HG03558 (cell line): Measurements from ENCODE around the gene WDR20.
"Not testable (repeated sequence)": the region's sequence is repeated elsewhere in the genome, so short reads cannot be mapped to it uniquely, and the experiment has no call there.

Source experiments
- ATAC-seq: cut with Tn5 transposase; IDR thresholded peaks from one replicate; pipeline ENCODE4 v1.9.1; 2021; ENCODE audit warnings: moderate number of reproducible peaks; ENCODE audit not compliant: unreplicated experiment; ENCODE audit errors: extremely low read depth

WDR20 gene

DNA sequence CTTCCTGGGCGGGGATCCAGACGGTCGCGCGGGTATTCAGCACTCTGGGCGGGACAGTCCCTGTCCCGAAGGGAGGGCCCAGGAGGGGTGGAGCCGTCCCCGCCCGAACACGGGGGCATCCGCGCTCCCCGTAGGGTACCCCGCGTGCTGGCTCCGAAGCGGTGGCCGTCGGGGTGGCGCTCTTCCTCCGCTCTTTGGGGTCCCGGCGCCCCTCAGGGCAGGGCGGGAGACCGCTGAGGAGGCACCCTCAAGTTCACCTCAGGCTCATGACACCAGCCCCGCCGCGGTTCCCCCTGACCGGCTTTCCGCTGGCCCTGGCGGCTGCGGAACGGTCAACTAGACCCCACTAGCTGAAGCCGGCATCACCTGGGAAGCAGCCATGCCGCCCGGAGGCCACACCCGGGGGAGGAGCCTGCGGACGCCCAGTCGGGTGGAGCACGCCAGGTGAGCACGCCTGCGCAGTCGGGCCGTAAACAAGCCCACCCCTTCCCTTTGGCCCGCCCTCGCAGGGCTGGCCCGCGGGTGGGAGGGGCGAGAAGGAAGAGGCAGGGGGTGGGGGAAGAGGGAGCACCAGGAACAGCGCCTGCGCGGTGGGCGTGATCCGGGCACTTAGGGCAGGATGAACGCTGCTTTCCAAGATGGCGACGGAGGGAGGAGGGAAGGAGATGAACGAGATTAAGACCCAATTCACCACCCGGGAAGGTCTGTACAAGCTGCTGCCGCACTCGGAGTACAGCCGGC lies at the start of gene WDR20:
Gene WDR20 (plus strand): TSS at position 612 of the 741 bp plus-strand sequence. CDS start 27 bp downstream, at position 639.
- ATAC-seq: peak; percentile 70

GRCh38 chr14:102090713-102091112 lies 49.0 kb upstream of the WDR20 start:
- no peak for ATAC-seq

GRCh38 chr14:102092806-102093205 lies 46.9 kb upstream of the WDR20 start:
- ATAC-seq: no peak

DNA sequence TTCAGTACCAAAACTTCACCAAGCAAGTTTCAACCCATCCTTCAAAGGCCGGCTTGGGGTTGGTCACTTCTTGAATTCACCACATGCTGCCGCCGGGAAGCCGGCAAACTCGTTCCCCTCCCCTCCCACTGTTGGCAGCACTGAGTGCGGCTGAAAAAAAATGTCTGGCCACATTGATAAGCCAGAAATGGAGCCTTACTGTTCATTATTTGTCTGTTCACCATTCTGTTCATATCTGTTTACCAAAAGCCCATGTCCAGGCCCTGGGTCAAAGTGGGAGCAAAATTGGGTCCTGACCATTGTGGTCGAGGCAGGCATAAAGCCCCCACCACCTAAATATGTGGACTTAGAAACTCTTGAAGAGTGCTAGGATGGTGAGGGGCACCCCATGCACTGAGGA lies 45.6 kb upstream of the WDR20 start:
- ATAC-seq: no peak

DNA sequence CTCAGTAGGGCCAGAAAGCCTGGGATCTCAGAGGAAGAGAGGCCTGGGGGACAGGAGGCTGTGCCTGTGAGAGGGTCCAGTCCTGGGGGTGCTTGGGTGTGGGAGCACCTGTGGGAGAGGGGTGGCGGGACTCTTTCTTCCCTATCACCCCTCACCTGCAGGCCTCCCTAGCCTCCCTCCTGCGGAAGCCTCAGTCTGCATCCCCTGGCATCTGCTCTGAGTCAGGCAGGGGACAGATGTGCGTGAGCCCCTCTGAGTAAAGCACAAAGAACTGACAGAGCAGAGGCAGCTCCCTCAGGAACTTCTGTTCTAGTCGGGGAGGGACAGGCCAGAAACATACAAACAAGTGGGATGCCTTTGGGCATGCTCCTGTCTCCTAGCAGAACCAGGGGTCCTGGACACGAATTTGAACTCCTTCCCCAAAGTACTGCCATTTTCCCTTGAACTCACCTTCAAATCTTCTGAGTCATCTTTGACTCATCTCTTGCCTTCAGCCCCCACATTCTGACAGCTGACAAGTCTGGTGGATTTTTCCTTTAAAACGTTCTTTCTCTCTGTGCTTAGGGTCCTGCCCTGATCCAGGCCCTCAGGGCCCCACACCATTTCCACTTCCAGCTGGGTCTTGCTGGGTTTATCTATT lies 44.3 kb upstream of the WDR20 start:
- no peak for ATAC-seq

DNA sequence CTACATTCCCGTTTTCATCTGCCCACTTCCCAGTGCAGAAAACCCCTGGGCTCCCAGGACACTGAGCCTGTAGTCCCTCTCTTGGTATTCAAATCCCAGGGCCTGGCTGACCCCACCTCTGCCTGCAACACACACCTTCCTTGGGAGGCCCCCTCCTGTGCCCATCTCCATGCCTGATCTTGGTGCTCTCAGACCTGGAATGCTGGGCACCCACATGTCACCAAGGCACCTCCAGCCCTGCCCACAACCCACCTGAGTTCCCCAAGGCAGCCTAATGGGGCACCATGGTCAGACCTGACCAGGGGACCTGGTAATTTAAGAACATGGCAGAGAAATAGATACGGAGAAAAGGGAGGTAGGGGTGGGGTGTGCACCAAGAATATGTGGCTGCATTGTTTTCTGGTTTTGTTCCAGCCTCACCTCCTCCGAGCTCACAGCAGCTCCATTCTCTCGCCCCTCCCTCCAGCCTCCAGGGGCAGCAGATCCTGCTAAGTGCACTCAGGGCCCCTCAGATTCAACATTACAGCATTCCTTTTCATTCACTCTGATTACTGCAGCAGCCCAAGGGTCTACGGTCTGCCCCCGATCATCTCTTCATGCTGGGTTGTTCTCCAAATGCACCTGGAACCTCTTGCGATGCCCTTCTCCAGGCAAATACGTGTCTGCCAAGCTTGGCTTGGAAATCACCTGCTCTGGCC lies 43.7 kb upstream of the WDR20 start:
- ATAC-seq: no peak

DNA sequence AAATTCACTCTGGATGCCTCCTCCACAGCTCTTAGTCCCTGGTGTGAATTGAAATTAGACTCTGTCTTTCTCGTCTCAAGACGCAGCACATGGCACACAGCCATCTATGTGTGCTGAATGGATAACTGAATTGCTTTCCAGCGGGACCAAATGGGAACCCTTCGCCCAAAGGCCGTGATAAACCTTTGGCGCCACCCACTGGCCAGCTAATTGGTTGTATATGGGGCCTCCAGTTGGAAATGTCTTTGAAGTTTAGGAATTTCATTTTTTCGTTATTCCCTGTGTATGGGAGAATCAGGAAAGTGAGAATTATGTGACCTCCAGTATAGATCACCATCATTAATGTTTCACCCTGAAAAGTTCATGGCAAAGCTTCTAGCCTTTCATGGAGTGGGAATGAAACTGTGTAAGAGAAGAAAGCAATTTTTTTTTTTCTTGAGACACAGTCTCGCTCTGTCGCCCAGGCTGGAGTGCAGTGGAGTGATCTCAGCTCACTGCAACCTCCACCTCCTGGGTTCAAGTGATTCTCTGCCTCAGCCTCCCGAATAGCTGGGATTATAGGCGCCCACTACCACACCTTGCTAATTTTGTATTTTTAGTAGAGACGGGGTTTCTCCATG lies 43.0 kb upstream of the WDR20 start:
- ATAC-seq: no peak

DNA sequence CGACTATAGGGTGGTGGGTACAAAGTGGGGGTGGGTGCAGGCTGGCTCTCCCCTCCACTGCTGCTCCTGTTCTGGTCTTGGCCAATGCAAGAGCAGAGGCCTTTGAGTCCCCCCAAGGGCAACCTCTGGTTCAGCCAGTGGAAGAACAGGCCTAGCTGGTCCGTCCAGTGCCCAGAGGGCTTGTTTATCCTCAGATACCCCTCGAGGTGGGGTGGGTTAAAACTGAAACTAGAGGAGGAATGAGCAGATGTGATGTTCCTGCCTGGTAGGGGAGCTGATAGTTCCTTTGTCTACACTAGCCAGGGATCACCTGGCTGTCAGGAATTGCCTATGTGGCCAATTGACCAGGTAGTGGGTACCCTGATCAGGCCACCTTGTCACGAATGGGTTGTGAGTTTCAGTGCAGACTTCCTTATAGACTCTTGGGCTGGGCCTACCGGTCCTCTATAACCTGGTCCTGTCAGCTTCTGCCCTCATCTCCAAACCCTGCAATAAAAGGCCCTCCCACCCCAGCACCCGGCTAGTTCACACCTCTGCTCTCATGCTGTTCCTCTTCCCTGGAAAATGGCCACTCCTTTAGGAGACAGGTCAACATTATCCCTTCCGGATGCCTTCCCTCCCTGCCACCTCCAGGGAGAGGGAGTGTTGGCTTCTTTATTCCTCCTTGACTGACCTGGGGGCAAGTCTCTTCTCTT lies 42.1 kb upstream of the WDR20 start:
- no peak for ATAC-seq

DNA sequence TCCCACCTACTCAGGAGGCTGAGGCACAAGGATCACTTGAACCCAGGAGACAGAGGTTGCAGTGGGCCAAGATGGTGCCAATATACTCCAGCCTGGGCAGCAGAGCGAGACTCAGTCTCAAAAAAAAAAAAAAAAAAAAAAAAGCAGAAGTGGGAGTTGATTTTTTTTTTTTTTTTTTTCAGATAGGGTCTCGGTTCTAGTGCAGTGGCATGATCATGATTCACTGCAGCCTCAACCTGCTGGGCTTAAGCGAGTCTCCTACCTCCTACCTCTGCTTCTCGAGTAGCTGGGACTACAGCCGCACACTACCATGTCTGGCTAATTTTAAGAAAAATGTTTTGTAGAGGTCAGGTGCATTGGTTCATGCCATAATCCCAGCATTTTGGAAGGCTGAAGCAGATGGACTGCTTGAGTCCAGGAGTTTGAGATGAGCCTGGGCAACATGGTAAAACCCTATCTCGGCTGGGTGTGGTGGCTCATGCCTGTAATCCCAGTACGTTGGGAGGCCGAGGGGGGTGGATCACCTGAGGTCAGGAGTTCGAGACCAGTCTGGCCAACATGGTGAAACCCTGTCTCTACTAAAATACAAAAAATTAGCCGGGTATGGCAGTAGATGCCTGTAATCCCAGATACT lies 36.5 kb upstream of the WDR20 start:
- ATAC-seq: peak; percentile 60

- no peak for ATAC-seq
Observed at GRCh38 chr14:102105369-102105768, 34.3 kb upstream of the WDR20 start.

GRCh38 chr14:102109332-102109731 lies 30.4 kb upstream of the WDR20 start:
- ATAC-seq: not testable (repeated sequence)

DNA sequence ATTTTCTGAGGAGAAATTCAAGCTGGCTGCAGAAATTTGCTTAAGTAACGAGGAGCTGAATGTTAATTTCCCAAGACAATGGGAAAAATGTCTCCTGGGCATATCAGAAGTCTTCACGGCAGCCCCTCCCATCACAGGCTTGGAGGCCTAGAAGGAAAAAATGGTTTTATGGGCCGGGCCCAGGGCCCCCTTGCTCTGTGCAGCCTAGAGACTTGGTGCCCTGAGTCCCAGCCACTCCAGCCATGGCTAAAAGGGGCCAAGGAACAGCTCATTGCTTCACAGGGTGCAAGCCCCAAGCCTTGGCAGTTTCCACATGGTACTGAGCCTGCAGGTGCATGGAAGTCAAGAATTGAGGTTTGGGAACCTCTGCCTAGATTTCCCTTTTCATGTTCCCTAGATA lies 28.6 kb upstream of the WDR20 start:
- no peak for ATAC-seq

DNA sequence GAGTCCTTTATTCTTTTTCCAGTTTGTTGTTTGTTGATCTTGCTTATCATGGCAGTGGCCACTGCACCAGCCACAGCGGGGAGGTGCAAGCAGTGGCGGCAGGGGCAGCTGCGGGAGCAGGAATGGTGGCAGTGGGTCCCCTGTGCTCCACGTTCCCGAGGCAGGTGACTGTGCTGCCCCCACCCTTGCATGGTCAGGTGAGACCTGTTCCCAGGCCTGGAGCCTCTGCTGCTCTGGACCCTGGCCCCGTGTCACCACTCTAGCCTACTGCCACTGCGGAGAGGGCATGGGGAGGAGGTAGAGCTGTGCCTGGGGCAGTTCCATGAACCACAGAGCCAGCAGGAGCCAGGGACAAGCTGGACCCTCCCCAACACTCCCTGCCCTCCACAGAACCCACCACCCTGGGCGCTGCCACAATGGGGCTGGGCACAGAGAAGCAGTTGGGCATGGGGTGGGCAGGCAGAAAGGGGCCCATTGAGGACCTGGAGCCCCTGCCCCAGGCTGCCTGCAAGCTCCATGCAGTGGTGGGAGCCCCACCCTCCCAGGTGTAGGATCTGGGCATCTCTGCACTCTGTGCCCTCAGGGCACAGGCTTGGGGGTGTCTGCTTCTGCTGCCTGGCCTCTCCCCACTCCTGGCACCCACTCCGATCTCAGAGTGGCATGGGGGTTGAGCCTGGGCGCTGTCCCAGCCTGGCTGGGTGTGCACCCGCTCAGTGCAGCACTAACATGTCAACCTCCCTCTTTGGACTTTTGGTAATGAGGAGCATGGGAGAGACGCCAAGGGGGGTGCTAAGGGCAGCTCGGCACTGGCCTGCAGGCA lies 23.1 kb upstream of the WDR20 start:
- ATAC-seq: no peak

DNA sequence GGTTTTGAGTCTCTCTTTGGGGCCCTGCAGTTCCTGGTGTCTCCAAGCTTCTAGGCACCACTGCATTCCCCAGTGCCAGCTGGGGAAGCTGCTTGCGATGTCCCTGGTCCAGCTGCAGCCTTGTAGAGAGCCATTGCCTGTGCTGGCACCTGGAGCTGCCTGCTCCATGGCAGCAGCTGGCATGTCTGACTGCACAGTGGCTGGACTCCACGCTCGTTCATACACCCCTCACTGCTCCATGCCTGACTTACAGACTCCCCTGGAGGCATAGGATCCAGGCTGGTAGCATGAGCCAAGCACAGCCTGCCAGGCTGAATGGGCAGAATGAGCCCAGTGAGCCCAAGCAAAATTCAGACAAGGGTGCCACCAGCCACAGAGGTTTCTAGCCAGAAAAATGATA lies 21.8 kb upstream of the WDR20 start:
- no peak for ATAC-seq

- ATAC-seq: no peak
Observed at GRCh38 chr14:102120888-102121287, 18.8 kb upstream of the WDR20 start.

DNA sequence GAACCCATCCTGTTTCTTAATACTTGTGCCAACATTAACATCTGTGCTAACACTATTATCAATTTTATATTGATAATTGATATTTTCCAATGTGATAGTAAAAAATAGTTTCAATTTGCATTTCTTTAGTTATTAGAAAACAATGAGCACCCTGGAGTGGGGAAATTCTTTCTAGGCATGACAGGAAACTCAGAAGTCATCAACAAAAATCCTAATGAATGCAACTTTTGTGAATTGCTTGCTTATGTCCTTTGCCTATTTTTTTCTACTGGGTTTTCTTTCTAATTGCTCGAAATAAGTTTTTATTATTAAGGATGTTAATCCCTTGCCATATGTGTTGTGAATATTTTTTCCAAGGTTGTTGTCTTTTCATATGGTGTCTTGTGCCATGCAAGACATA lies 18.1 kb upstream of the WDR20 start:
- ATAC-seq: no peak

- ATAC-seq: no peak
Observed at GRCh38 chr14:102124419-102124818, 15.3 kb upstream of the WDR20 start.

DNA sequence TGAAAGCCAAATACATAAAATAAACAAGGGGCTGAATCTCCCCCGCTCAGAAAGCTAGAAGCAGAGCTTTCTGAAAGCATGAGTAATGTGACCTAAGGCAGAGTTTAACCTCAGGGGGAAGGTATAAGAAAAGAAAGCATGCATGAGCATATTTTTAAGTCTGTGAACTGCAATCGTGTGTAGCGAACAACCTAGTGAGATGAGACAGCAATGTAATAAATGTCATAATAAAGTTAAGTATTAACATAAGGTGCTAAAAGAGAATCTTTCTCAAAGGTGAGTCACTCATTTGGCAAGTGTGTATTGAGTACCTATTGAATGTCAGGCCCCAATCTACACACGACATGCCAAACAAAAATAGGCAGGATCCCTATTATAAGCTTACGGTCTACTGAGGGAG lies 14.2 kb upstream of the WDR20 start:
- ATAC-seq: no peak

DNA sequence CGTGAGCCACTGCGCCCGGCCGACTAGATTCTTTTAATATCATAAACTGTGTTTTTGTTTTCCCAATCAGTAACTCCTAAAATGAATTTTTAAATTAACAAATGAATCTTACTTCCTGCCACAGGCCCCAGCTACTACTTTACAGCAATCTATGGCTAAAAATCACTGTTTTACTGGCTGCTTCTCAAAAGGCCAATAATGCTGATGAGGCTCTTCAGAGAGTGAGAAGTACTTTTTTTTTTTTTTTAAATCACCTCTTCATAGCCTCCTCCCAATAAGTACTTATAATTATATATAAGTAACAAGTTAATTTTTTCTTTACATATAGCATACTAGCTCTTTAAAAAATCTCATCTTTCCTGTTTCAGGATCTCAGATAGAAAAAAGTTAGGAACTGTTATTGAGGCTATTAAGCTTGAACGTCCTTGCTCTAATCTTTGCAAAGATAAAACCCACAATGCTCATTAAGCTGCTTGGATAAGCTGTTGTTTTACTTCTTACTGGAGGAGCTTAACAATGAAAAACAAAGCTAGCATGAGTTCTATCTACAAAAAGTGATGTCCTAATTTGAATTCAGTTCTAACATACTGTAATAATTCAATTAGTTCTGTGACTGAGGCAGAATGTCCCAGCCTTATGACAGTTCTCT lies 12.8 kb upstream of the WDR20 start:
- ATAC-seq: no peak
